ENCODE data around the gene FAM187B. TPM values are rescaled to one million over a fixed set of nuclear protein-coding genes. Genes with fewer than 3 reads are reported as not detected.
A peak's percentile ranks its signal among the peaks of the same experiment; 100 is the strongest.
"Not testable (repeated sequence)": the region's sequence is repeated elsewhere in the genome, so short reads cannot be mapped to it uniquely, and the experiment has no call there.

Gene FAM187B
- polyA plus RNA-seq, 3 donors from 2014 or later: not detected

DNA sequence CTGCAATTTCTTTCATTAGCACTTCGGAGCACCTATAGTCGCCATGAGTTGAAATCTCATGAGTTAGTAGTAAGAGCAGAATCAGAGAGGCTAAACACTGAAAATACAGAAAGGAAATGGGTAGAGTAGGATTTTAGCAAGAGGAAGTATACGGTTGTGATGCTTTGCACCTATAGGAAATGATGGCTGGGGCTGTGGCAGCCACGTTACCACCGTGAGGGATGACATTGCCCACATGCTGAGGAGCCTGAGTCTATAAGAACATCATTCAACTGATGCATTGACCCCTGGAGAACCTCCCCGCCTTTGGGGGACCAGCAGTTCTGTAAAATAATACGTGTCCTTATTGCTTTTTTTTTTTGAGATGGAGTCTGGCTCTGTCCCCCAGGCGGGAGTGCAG, 20.4 kb downstream of the FAM187B start:
- DNase-seq: no peak
- Mint-ChIP-seq H3K4me1 (peaks cover 86 to 94% of the 10 kb centered on the region in 2 donors), H3K4me3 (peak overlapping the region in 4 of 5 donors; percentile 3 to 63 (median 39)), H3K27me3 (ENCODE audit: low read depth in 3 of 3) (peaks cover 16 to 22% (median 18%) of the 10 kb centered on the region in 3 donors), H3K9me3 (peaks cover 0 to 4% (median 0%) of the 10 kb centered on the region in 6 donors), H3K36me3 (no peaks in the 10 kb centered on the region), H3K27ac (peak overlapping the region; percentile 70 to 93 (median 88))

DNA sequence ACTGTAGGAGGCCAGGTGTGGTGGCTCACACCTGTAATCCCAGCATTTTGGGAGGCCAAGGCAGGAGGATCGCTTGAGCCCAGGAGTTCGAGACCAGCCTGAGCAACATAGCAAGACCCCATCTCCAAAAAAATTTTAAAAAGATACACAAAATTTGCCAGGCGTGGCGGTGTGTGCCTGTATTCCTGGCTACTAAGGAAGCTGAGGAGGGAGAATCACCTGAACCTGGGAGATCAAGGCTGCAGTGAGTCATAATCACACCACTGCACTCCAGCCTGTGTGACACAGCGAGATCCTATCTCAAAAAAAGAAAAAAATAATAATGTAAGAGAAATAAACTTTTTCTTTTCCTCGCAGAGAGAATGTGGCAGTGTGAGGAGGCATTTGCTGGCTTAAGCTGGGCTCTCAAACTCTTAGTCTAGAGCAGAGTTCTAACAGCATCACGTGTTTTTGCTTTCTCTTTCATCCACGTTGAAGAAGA, 21.1 kb downstream of the FAM187B start:
- peaks cover 84 to 93% of the 10 kb centered on the region in 2 donors for H3K4me1 Mint-ChIP-seq

DNA sequence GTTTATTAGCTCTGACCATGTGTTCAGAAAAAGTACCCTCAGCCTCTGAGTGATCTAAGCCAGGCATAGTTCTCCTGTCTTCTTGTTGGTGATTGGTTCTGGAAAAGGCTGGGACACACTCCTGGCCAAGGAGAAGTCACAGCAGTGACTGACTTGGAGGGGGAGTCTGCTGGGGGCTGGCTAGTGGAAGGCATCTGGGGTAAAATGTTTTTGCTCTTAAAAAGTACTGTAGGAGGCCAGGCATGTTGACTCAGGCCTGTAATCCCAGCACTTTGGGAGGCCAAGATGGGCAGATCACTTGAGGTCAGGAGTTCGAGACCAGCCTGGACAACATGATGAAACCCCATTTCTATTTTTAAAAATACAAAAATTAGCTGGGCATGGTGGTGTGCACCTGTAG, 21.7 kb downstream of the FAM187B start:
- no peak for DNase-seq
- Mint-ChIP-seq H3K4me1 (peaks cover 78 to 88% of the 10 kb centered on the region in 2 donors), H3K4me3 (peak overlapping the region in 3 of 5 donors; percentile 22 to 53 (median 47)), H3K27ac (peak overlapping the region; percentile 63 to 93 (median 92)), H3K9me3 (peaks cover 0 to 4% (median 0%) of the 10 kb centered on the region in 6 donors), H3K36me3 (no peaks in the 10 kb centered on the region), H3K27me3 (ENCODE audit: low read depth in 3 of 3) (peaks cover 10 to 12% (median 11%) of the 10 kb centered on the region in 3 donors)

More for the DNA sequence above, 21.1 kb downstream of the FAM187B start:
- no peak for DNase-seq
- Mint-ChIP-seq H3K9me3 (peaks cover 0 to 4% (median 0%) of the 10 kb centered on the region in 6 donors), H3K4me3 (peak overlapping the region in 2 of 5 donors; percentile 38 to 40), H3K36me3 (no peaks in the 10 kb centered on the region), H3K27me3 (ENCODE audit: low read depth in 3 of 3) (peaks cover 15 to 17% (median 17%) of the 10 kb centered on the region in 3 donors), H3K27ac (peak overlapping the region; percentile 70 to 93 (median 88))

DNA sequence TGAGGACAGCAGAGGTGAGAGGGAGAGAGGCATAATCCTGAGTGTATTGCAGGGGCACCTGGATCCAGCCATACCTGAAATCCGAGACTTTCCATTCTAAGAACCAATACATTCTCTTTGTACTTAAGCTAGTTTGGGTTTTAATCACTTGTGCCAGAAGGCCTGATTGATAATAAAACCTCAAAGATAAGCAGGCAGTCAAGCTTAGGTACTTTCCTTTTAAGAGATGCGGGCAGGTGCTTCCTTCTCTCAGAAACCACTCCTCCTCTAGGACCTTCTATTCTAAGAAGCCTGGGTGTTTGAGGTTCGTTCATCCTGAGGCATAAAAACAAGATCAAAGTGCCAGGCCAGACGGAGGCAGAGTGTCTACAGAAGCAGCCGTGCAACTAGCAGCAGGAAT, 22.2 kb downstream of the FAM187B start:
- H3K9me3 Mint-ChIP-seq: peaks cover 0 to 4% (median 0%) of the 10 kb centered on the region in 6 donors
- H3K27me3 Mint-ChIP-seq (ENCODE audit: low read depth in 3 of 3): peaks cover 5 to 7% (median 6%) of the 10 kb centered on the region in 3 donors
- H3K4me1 Mint-ChIP-seq: peaks cover 73 to 83% of the 10 kb centered on the region in 2 donors
- peak overlapping the region; percentile 63 to 93 (median 92) for H3K27ac Mint-ChIP-seq
- peak; percentile 39 to 53 (median 49) for DNase-seq
- H3K36me3 Mint-ChIP-seq: no peaks in the 10 kb centered on the region
- H3K4me3 Mint-ChIP-seq: peak overlapping the region in 4 of 5 donors; percentile 22 to 53 (median 28)

DNA sequence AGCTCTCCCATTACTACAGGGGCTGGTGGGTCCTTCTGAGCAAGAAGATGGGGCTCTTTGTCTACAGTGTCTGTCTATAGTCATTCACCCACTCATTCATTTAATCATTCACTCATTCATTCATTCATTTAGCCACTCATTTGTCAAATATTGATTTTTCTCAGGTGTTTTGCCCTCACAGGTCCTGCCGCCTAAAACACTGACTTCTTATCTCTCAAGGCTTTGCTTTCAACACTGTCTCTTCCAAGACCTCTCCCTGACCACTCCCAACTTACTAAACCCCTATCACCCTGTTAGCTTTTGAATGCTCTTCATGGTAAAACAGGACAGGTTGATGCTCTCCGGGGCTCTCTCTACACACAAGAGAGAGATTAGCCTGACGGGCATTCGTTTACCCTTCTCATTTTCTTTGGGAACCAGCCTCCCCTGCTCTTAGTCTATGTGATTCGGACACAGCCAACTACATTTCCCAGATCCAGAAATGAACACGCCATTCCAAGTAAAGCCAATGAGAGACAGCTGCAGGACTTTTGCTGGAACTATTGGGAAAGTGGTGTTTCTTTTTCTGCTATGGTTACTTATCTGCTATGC, 22.7 kb downstream of the FAM187B start:
- DNase-seq: no peak
- Mint-ChIP-seq H3K27ac (peak overlapping the region; percentile 63 to 93 (median 92)), H3K36me3 (no peaks in the 10 kb centered on the region), H3K9me3 (peaks cover 0 to 4% (median 0%) of the 10 kb centered on the region in 6 donors), H3K4me3 (peak overlapping the region; percentile 22 to 53 (median 30)), H3K4me1 (peaks cover 69 to 77% of the 10 kb centered on the region in 2 donors), H3K27me3 (ENCODE audit: low read depth in 3 of 3) (peaks cover 1 to 2% (median 2%) of the 10 kb centered on the region in 3 donors)

DNA sequence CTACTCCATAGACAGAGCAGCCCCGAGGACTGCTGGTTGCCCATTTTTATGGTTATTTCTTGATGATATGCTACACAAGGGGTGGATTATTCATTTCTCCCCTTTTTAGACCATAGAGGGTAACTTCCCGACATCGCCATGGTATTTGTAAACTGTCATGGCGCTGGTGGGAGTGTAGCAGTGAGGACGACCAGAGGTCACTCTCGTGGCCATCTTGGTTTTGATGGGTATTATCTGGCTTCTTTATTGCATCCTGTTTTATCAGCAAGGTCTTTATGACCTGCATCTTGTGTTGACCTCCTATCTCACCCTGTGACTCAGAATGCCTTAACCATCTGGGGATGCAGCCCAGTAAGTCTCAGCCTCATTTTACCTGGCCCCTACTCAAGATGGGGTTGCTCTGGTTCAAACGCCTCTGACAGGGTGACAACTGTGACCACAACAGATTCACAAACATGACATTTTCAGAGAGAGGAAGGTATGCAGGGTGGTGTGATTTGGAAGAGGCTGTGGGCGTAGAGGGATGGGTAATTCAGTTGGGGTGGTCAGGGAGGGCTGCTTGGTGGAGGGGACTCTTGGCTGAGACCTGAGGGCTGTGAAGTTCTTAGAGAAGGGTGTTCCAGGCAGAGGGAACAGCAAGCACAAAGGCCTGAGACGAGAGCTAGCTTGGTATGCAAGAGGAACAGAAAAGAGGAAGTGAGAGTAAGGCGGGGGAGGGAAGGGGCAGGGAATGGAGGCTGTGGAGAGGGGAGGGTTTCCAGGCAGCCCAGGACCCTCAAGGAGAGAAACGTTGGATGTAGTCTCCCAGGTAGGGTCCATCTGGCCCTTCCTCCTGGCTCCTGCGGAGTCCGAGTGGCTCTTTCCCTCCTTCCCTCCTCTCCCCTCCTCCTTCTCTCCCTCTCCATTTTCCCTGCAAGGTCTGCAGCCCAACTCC, 23.5 kb downstream of the FAM187B start:
- peak overlapping the region in 4 of 5 donors; percentile 51 to 62 (median 56) for H3K4me3 Mint-ChIP-seq
- DNase-seq: no peak
- H3K36me3 Mint-ChIP-seq: no peaks in the 10 kb centered on the region
- H3K27me3 Mint-ChIP-seq (ENCODE audit: low read depth in 3 of 3): no peaks in the 10 kb centered on the region
- H3K9me3 Mint-ChIP-seq: peaks cover 0 to 4% (median 0%) of the 10 kb centered on the region in 6 donors
- H3K4me1 Mint-ChIP-seq: peaks cover 64 to 72% of the 10 kb centered on the region in 2 donors
- H3K27ac Mint-ChIP-seq: peak overlapping the region; percentile 63 to 95 (median 92)

DNA sequence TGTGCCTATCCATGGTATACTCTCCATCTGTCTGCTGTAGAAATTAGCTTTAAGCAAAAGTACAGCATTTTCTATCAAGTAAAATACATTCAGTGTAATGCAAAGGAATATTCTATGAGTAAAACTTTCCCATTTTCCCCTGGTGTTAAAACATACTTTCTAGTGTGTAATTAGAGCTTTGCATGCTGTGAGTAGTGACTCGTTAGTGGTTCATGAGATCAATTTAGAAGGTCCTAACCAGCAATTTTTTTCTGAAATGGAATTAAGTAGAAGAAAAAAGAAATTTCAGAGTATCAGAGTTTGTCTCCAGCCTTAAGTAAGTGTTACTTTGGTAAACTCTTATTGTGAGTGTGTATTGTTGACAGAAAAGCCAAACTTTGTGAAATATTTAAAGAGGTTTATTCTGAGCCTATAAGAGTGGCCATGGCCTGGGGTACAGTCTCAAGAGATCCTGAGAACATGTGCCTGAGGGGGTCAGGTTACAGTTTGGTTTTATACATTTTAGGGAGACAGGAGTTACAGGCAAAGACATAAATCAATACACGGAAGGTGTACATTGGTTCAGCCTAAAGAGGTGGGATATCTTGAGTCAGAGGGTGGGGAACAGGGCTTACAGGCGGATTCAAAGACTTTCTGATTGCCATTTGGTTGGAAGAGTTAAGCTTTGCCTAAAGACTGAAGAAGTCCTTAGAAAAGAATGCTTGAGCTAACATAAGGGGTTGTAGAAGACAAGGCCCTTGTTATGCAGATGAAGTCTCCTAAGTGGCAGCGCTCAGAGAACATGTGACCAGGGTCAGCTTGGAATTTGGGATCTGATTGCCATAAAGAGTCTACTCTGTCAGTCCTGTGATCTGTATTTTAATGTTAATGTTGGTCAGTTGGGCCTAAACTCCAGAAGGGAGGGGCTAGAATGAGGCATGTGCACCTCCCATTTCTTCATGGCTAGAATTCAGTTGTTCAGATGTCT, 25.5 kb downstream of the FAM187B start:
- Mint-ChIP-seq H3K27ac (peak overlapping the region; percentile 74 to 96 (median 84)), H3K27me3 (ENCODE audit: low read depth in 3 of 3) (peaks cover 0 to 2% (median 0%) of the 10 kb centered on the region in 3 donors), H3K4me3 (peak overlapping the region in 4 of 5 donors; percentile 18 to 44 (median 34)), H3K9me3 (peaks cover 0 to 2% (median 0%) of the 10 kb centered on the region in 6 donors), H3K4me1 (peaks cover 50 to 54% of the 10 kb centered on the region in 2 donors), H3K36me3 (no peaks in the 10 kb centered on the region)
- no peak for DNase-seq

DNA sequence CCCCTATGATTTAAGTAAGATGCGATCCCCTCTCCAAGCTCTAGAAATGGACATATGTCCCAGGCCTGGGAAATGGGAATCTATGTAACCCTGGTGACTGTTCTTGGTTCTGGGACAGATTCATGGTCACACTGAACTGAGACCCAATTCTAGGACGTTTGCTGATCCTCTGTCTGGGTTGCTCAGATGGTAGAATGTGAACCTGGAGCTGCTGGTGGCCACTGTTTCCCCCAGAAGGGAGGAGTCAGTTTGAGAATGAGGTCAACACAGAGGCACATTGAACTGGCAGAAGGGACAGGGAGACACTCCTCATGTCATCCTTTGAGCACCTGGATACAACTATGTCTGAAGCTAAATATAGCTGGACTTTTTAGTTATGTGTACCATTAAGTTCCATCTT, 29.1 kb downstream of the FAM187B start:
- peak overlapping the region in 2 of 6 donors; percentile 2 to 20 for H3K27ac Mint-ChIP-seq
- no peaks in the 10 kb centered on the region for H3K9me3 Mint-ChIP-seq
- DNase-seq: no peak
- peaks cover 0 to 2% (median 0%) of the 10 kb centered on the region in 3 donors for H3K27me3 Mint-ChIP-seq (ENCODE audit: low read depth in 3 of 3)
- H3K4me1 Mint-ChIP-seq: peaks cover 19% of the 10 kb centered on the region in 2 donors
- H3K36me3 Mint-ChIP-seq: no peaks in the 10 kb centered on the region
- H3K4me3 Mint-ChIP-seq: no peak overlapping the region

DNA sequence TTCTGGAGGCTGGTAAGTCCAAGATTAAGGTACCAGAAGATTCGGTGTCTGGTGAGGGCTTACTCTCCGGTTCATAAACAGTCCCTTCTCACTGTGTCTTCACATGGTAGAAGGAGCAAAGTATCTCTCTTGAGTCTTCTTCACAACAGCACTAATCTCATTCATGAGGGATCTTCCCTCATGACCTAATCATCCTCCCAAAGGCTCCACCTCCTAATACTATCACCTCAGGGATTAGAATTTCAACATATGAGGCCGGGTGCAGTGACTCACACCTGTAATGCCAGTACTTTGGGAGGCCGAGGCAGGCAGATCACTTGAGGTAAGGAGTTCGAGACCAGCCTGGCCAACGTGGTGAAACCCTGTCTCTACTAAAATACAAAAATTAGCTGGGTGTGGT, 31.7 kb downstream of the FAM187B start:
- H3K27ac Mint-ChIP-seq; H3K4me3 Mint-ChIP-seq; H3K36me3 Mint-ChIP-seq; DNase-seq; H3K4me1 Mint-ChIP-seq; H3K27me3 Mint-ChIP-seq (ENCODE audit: low read depth in 3 of 3); H3K9me3 Mint-ChIP-seq: not testable (repeated sequence)

DNA sequence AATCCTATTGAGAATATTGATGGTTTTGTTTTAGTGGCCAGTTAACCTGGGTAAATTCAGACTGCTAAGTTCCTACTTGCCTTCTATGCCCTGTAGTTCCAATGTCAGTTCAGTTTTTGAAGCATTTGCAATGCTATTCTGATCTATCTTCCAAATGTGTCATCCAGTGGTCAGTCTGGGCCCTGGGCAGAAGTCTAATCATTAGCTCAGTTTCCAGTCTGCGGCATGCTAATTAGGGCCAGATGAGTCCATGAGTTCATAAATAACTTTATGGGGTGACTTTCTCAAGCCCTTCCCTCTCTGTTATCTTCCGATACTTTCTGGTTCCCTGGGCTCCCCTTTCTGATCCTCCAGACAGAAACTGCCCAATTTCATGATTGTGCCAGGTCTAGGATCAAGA, 32.7 kb downstream of the FAM187B start:
- H3K27me3 Mint-ChIP-seq (ENCODE audit: low read depth in 3 of 3): peaks cover 0 to 5% (median 2%) of the 10 kb centered on the region in 3 donors
- H3K4me1 Mint-ChIP-seq: no peaks in the 10 kb centered on the region
- H3K27ac Mint-ChIP-seq: no peak overlapping the region
- H3K4me3 Mint-ChIP-seq: no peak overlapping the region
- no peak for DNase-seq
- H3K36me3 Mint-ChIP-seq: peaks cover 0 to 6% (median 0%) of the 10 kb centered on the region in 3 donors
- H3K9me3 Mint-ChIP-seq: peaks cover 0 to 4% (median 1%) of the 10 kb centered on the region in 6 donors

DNA sequence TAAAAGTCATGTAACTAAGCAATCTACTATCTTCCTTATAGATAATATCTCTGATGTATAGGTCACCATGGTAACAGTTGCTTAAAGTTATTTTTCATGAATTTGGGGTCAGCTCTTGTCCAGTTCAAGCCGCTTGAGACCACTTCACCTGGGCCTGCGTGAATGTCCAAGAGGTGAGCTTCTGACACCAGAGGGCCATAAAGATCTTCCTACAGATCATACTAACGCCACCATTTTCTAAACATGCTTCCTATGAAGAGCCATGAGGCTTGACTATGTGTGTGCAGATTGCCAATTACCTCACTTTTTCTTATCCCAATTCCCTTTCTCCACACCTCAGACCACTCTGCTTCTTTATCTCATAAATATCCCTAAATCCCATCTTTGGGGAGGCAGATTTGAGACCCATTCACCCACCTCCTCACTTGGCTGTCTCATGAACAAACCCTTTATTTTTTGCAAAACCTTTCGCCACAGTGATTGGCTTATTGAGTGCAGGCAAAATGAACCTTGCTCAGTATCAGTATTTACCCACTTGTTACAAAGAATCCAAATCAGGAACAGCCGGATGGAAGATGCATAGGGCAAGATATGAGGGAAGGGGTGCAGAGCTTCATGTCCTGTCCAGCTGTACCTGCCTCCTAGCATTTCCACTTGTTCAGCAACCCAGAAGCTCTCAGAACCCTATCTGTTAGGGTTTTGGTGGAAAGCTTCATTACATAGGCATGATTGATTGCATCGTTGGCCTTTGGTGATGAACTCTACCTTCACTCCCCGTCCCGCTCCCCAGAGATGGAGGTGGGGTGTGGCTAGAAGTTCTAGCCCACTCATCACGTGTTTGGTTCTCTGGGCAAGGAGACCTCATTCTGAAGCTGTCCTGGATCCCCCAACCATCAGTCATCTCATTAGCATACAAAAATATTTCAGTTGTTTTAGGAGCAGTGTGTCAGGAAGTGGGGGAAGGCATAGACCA, 34.2 kb downstream of the FAM187B start:
- DNase-seq: no peak
- Mint-ChIP-seq H3K4me3 (no peak overlapping the region), H3K27me3 (ENCODE audit: low read depth in 3 of 3) (peaks cover 0 to 5% (median 2%) of the 10 kb centered on the region in 3 donors), H3K9me3 (peaks cover 0 to 4% (median 1%) of the 10 kb centered on the region in 6 donors), H3K36me3 (peaks cover 0 to 6% (median 0%) of the 10 kb centered on the region in 3 donors), H3K4me1 (no peaks in the 10 kb centered on the region), H3K27ac (peak overlapping the region in 2 of 6 donors; percentile 2 to 47)

DNA sequence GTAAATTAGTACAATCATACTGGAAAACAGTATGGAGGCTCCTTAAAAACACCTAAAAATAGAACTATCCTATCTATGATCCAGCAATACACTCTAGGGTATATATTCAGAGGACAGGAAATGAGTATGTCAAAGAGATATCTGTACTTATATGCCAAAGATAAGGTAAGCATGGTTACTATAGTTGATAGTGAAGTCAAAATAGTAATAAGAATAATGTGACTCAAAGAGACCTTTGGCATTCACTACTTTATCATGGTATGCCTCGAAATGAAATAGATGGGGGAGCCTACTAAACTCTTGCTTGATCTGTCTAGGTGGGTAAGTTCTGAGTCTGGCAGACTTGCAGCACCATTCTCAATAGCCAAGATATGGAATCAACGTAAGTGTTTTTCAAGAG, 43.7 kb downstream of the FAM187B start:
- H3K27ac Mint-ChIP-seq: no peak overlapping the region
- no peaks in the 10 kb centered on the region for H3K9me3 Mint-ChIP-seq
- H3K4me1 Mint-ChIP-seq: no peaks in the 10 kb centered on the region
- peaks cover 0 to 1% (median under 1%) of the 10 kb centered on the region in 3 donors for H3K27me3 Mint-ChIP-seq (ENCODE audit: low read depth in 3 of 3)
- H3K36me3 Mint-ChIP-seq: peaks cover 0 to 4% (median 0%) of the 10 kb centered on the region in 3 donors
- DNase-seq: no peak
- H3K4me3 Mint-ChIP-seq: no peak overlapping the region

Data from immature natural killer cell (primary cell).